Vagina (tissue), 2 donors: Measurements from ENCODE around the gene ICOS.

Source experiments
- CTCF ChIP-seq, 3 experiments: fragments of 450-650 bp in 2 of 3; fragments of 200-600 bp in 1 of 3; sonication (generic) in 1 of 3; IDR thresholded peaks; one replicate each; pipeline ENCODE4 v1.5.1; 2017 to 2019; ENCODE audit warnings: antibody characterized with exemption in 3 of 3, mild to moderate bottlenecking in 2 of 3, moderate library complexity in 2 of 3
- POLR2A ChIP-seq, 2 donors: fragments of 450-650 bp; IDR thresholded peaks; one replicate each; pipeline ENCODE4 v1.6.1; 2017; ENCODE audit warnings: antibody characterized with exemption in 2 of 2, mild to moderate bottlenecking in 2 of 2, moderate library complexity in 2 of 2
- POLR2AphosphoS5 ChIP-seq, 2 donors: sonication (generic); formaldehyde crosslinking; IDR thresholded peaks; one replicate each; pipeline ENCODE4 v1.9.0; 2017; ENCODE audit warnings: antibody characterized with exemption in 2 of 2, mild to moderate bottlenecking in 2 of 2, low read depth in 1 of 2; ENCODE audit not compliant: insufficient read depth in 1 of 2

- TF ChIP-seq POLR2A (IDR thresholded peaks at IDR 0.05): no peak
- no peak for TF ChIP-seq CTCF (IDR thresholded peaks at IDR 0.05)
- TF ChIP-seq POLR2AphosphoS5 (IDR thresholded peaks at IDR 0.05; ENCODE audit: insufficient read depth in 1 of 2, low read depth in 1 of 2): no peak
Measured at GRCh38 chr2:203918839-203919238, 17.7 kb upstream of the ICOS start.
